Mesenteric fat pad (tissue), 1 donor: Measurements from ENCODE around the gene RTRAF. TPM values are rescaled to one million over a fixed set of nuclear protein-coding genes. Genes with fewer than 3 reads are reported as not detected.

Experiments
- DNase-seq: peaks from one replicate; pipeline ENCODE4 v3.0.0-alpha.2; 2020; ENCODE audit warnings: low spot score
- total RNA-seq: library from RNA; stranded (reverse); fragmentation: NEBNext Ultra II Directional; extraction: Animal tissue kit (Norgen Biotek cat#: 25700); gene quantifications from one replicate; pipeline ENCODE4 v1.2.1, GENCODE V29; 2021
- donor health status: DM: yes; HTN: yes; CAD: no.

RTRAF gene
- total RNA-seq, 1 donor from 2014 or later, result 140 TPM

DNA sequence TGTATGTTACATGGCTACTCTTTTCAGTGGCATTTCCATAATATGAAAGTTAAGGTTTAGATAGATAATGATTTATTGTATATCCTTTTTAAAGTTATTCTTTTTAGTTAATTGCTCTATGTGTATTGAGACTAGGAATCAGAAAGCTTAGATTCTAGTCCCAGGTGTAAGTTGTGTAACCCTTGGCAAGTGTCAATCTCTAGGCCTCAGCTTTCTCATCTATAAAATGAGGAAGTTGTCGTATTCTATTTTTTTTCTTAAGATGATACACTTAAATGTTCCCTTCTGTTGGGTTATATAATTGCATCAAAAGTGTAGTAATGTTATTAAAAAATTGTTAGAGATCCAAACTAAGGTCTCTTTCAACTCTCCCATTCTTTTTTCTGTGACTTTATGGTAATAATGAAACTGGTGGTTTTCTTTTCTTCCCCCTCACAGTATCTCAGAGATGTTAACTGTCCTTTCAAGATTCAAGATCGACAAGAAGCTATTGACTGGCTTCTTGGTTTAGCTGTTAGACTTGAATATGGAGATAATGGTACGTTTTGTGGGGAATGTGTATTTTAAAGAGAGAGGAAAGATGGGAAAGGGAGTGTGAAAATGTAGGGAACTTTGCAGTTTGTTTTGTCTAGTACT lies 4.1 kb downstream of the RTRAF start:
- DNase-seq, result no peak

DNA sequence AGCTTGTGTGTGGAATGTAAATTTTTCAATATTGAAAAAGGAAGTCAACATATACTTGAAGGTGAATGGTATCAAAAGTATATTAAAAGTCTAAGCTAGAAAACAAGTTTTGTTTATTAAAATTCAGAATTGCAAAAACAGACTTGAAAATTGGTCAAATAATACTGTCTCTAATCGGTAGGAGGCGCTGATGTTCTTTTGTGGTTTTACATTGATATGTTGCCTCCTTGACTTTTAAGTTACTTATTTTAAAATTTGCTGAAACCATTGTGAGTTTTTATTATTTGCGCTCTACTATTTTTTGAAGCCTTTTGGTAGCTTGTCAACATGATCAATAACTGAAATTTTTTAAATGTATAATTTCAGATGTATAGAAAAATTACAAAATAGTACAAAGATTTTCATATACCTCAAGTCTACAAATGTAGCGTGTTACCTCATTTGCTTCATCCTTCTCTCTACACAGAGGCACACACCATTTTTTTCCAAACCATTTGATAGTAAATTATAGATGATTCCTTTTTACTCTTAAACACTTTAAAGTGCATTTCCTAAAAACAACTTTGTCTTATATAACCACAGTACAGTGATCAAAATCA lies 6.9 kb downstream of the RTRAF start:
- DNase-seq, result no peak

- no peak for DNase-seq
Observed at GRCh38 chr14:51998348-51998747, 9.0 kb downstream of the RTRAF start.

- no peak for DNase-seq
Observed at GRCh38 chr14:51999084-51999483, 9.7 kb downstream of the RTRAF start.

DNA sequence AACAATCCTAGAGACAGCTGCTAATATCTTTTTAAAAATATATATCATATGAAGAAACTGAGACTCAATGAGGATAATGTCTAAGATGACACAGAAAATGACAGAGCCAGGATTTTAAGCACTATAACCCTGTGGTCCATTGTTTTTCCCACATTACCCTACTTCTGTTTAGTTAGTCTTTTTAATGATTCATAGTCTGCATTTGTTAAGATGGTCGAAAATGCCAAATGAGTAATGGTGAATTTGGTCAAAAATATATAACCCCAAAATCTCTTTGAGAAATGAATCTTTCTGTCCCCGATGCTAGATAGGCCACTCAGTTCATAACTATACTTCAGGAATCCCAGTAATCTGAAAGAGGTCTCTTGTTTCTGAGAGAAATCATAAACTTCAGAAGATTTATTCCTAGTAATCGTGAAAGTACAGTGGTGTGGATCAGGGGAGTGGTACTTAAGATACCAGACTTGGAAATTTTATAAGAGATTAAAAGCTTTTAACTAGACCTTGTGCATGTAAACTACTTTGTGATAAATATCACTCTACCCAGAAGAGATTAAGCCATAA lies 10.8 kb downstream of the RTRAF start:
- DNase-seq, result no peak

GRCh38 chr14:52000696-52001095 lies 11.3 kb downstream of the RTRAF start:
- DNase-seq, result no peak

- DNase-seq, result no peak
Observed at GRCh38 chr14:52002542-52002941, 13.2 kb downstream of the RTRAF start.

- no peak for DNase-seq
Observed at GRCh38 chr14:52003324-52003723, 14.0 kb downstream of the RTRAF start.

DNA sequence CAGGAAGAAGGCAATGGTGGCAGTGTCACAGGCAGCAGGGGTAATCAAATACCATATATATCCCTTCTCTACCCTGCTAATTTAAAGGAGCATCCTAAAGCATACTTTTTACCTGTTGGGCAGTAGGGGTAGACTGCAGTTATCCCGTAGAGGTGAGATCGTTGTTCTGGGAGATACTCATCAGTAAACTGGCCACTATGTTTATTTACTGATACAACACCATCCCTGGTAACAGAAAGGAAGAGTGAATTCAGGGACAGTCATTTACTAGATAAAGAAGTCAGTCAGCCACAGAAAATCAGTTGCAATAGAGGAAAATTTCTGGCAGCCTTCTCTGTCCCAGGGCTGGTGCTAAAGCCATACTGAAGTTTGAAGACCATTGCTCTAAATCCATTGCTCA lies 16.3 kb downstream of the RTRAF start:
- DNase-seq, result no peak

GRCh38 chr14:52006361-52006760 lies 17.0 kb downstream of the RTRAF start:
- DNase-seq, result no peak

DNA sequence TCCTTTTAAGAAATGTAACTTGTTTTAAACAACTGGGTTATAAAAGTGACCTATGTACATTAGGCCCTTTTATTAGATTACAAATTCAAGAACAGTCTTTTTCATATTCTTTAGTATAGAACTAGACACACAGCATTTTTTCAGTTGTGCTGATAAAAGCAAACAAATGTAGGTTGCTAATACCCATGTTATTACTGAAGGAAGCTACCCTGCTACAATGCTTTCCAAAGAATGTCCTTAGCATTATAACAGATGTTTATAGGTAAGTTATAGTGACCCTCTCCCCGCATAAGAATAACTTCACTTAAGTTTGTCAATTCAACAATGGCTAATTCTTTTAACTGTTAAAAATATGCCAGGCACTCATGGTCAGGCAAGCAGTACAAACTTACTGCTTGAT lies 17.9 kb downstream of the RTRAF start:
- no peak for DNase-seq

DNA sequence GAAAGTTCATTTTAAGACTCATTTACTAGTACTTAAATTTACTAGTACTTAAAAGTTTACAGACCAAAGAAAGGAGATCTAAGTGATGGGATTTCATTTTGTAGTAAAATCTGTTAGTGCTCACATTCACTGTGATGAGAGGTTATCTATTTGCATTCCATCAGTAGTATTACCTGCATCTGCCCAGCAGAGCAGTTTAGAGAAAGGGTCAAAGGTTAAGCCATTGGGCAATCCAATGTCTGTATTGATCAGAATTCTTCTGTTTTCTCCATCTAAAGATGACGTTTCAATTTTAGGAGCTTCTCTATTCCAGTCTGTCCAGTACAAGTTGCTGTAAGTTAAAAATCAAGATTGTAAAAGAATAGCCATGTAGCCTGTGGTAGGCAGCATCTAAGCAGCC lies 18.3 kb downstream of the RTRAF start:
- no peak for DNase-seq

GRCh38 chr14:52008136-52008535 lies 18.8 kb downstream of the RTRAF start:
- no peak for DNase-seq

DNA sequence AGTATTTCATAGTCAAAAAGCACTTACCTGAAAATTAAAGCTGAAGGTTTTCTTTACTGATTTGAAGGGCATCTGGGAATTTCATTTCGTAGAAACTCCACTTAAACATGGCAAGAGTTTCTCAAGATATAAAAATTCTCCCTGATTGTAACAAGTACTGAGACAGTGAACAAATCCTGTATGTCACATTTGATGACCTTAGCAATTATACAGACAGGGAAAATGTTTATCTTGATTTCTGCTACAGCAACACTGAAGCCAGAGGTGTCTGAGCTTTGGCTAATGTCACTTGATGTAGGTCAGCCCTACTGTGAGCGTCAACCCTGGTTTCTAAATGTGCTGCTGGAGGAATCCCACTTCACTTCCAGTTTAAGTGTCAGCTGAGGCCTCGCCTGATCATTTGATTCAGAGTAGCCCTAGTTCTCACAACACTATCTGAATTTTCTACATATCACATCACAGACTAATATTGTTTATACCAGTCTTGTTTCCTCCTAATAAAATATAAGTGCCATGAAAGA lies 20.9 kb downstream of the RTRAF start:
- no peak for DNase-seq

GRCh38 chr14:52011523-52011922 lies 22.2 kb downstream of the RTRAF start:
- no peak for DNase-seq

DNA sequence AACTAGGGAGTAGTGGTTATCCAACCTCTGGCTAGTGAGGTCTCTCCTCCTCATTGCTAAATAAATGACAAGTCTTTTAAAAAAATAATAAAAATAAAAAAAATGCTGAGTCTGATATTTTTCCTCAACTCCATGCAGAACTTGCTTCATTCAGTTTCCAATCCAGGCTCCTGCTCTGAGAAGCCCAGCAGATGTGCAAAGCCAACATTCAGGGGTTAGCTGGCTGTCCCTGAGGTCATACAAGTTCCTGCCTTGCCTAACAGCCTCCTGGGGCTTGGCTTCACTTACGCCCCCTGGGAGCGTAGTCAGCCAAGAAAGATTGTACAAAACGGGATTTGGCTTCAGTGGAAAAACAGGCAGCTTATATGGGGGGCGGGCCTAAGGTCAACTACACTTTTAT lies 23.3 kb downstream of the RTRAF start:
- no peak for DNase-seq

GRCh38 chr14:52013984-52014600 lies 24.7 kb downstream of the RTRAF start:
- DNase-seq, result no peak

GRCh38 chr14:52014601-52015267 lies 25.4 kb downstream of the RTRAF start:
- no peak for DNase-seq

DNA sequence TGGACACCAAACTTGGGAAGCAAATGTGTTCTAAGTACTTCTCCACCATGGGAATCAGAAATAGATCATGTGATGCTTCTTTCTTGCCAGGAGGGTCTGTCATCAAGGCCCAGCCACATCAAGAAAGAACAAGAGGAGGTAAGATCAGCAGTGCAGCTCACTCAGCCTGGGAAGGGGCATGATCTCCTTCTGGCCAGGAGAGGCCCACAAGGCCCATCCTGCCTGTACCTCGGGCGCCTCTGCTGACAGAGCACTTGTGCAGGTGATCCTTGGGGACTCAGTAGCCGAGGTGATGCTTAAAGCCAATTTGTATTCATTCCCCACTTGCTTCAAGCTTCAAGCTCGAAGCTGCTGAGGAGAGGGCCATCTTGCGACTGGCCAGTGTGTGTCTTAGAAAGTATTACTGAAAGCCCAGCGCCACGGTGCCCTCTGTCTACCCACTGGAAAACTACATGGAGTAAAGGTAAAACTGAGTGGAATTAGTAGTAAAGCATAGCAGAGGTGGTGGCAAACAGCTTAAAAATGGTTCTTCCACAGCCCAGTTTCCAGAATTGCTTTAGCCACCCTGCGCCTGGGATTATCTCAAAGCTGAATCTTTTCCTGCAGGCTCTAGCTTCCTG lies 26.2 kb downstream of the RTRAF start:
- DNase-seq, result no peak

GRCh38 chr14:52018252-52018651 lies 28.9 kb downstream of the RTRAF start:
- no peak for DNase-seq

- DNase-seq, result no peak
Observed at GRCh38 chr14:52018970-52019369, 29.6 kb downstream of the RTRAF start.
